ENCODE measurements around the gene GALNT2. TPM values are rescaled to one million over a fixed set of nuclear protein-coding genes. Genes with fewer than 3 reads are reported as not detected.

Gene GALNT2
- total and polyA plus RNA-seq, 9 donors: 38.6 to 142 (median 83.7) TPM

GRCh38 chr1:230062521-230062920 is 4.5 kb upstream of the GALNT2 start:
- DNase-seq: no peak
- TF ChIP-seq POLR2A (IDR thresholded peaks at IDR 0.05): no peak
- TF ChIP-seq EP300 (IDR thresholded peaks at IDR 0.05): no peak
- no peak for TF ChIP-seq CTCF (IDR thresholded peaks at IDR 0.05)
- H3K27ac ChIP-seq: no peak overlapping the region
- H3K4me1 ChIP-seq (ENCODE audit: insufficient read depth): no peaks in the 10 kb centered on the region
- H3K27me3 ChIP-seq: no peaks in the 10 kb centered on the region
- H3K4me3 ChIP-seq: no peak overlapping the region
- 73 to 94% (median 75%) methylated on average over 4 of the region's 4 CpGs for WGBS, 3 donors
- H3K36me3 ChIP-seq: no peaks in the 10 kb centered on the region
- no peaks in the 10 kb centered on the region for H3K9me3 ChIP-seq
- intact Hi-C loops (cut with DNase I): no loop called here

GRCh38 chr1:230064283-230064682 is 2.8 kb upstream of the GALNT2 start:
- no peaks in the 10 kb centered on the region for H3K9me3 ChIP-seq
- 94 to 96% (median 94%) methylated on average over 6 of the region's 6 CpGs for WGBS, 3 donors
- intact Hi-C loops (cut with DNase I): no loop called here
- no peak for DNase-seq
- no peak overlapping the region for H3K4me3 ChIP-seq
- H3K36me3 ChIP-seq: no peaks in the 10 kb centered on the region
- TF ChIP-seq EP300 (IDR thresholded peaks at IDR 0.05) (no peak), CTCF (IDR thresholded peaks at IDR 0.05) (no peak), POLR2A (IDR thresholded peaks at IDR 0.05) (no peak)
- H3K27me3 ChIP-seq: no peaks in the 10 kb centered on the region
- H3K27ac ChIP-seq: no peak overlapping the region
- H3K4me1 ChIP-seq (ENCODE audit: insufficient read depth): no peaks in the 10 kb centered on the region

GRCh38 chr1:230065161-230065560 is 1.9 kb upstream of the GALNT2 start:
- no peak overlapping the region for H3K4me3 ChIP-seq
- no peak overlapping the region for H3K27ac ChIP-seq
- peaks cover 3% of the 10 kb centered on the region for H3K4me1 ChIP-seq (ENCODE audit: insufficient read depth)
- DNase-seq: no peak
- no peaks in the 10 kb centered on the region for H3K9me3 ChIP-seq
- intact Hi-C loops (cut with DNase I): loop anchor here in 1 of 4 donors (5.0 kb wide), 1 partner anchor 403 kb away; no protein-coding TSS in a partner anchor
- 68 to 77% (median 68%) methylated on average over 2 of the region's 2 CpGs for WGBS, 3 donors
- TF ChIP-seq EP300 (IDR thresholded peaks at IDR 0.05): no peak
- TF ChIP-seq CTCF (IDR thresholded peaks at IDR 0.05): no peak
- no peak for TF ChIP-seq POLR2A (IDR thresholded peaks at IDR 0.05)
- no peaks in the 10 kb centered on the region for H3K36me3 ChIP-seq
- no peaks in the 10 kb centered on the region for H3K27me3 ChIP-seq

- Histone ChIP-seq H3K27ac (peak overlapping the region in 1 of 2 donors; percentile 94), H3K9me3 (no peaks in the 10 kb centered on the region), H3K27me3 (no peaks in the 10 kb centered on the region), H3K4me3 (no peak overlapping the region), H3K4me1 (ENCODE audit: insufficient read depth) (peaks cover 5% of the 10 kb centered on the region), H3K36me3 (no peaks in the 10 kb centered on the region)
- intact Hi-C loops (cut with DNase I): loop anchor here in 1 of 4 donors (5.0 kb wide), 1 partner anchor 403 kb away; no protein-coding TSS in a partner anchor
- no peak for DNase-seq
- 34 to 37% (median 34%) methylated on average over 2 of the region's 2 CpGs for WGBS, 3 donors
- TF ChIP-seq POLR2A (IDR thresholded peaks at IDR 0.05): no peak
- no peak for TF ChIP-seq EP300 (IDR thresholded peaks at IDR 0.05)
- TF ChIP-seq CTCF (IDR thresholded peaks at IDR 0.05): no peak
Observed at GRCh38 chr1:230065571-230065970, 1.5 kb upstream of the GALNT2 start.

Data from ovary (tissue), 9 donors.